Neural cell (in vitro differentiated cells): Measurements from ENCODE around the gene NR1H2.

Source experiments
- EP300 ChIP-seq: fragments of 450-650 bp; conservative IDR thresholded peaks from 2 replicates; pipeline ENCODE4 v1.6.1; 2014; ENCODE audit warnings: antibody characterized with exemption, mild to moderate bottlenecking, moderate library complexity; ENCODE audit not compliant: poor library complexity, severe bottlenecking
- EZH2 ChIP-seq: fragments of 200-600, 300-800 bp; shearing (Covaris generic), sonication (generic); IDR thresholded peaks from 2 replicates; pipeline ENCODE4 v1.6.1; 2014; ENCODE audit warnings: antibody characterized with exemption, low read length, borderline replicate concordance, mild to moderate bottlenecking; ENCODE audit not compliant: insufficient read depth, poor library complexity, severe bottlenecking
- MXI1 ChIP-seq: fragments of 450-650 bp; conservative IDR thresholded peaks from 2 replicates; pipeline ENCODE4 v1.6.1; 2014; ENCODE audit warnings: antibody characterized with exemption, mild to moderate bottlenecking; ENCODE audit not compliant: poor library complexity, severe bottlenecking
- POLR2AphosphoS5 ChIP-seq: IDR thresholded peaks from 2 replicates; pipeline ENCODE4 v1.6.1; 2012
- SMC3 ChIP-seq: fragments of 450-650 bp; conservative IDR thresholded peaks from 2 replicates; pipeline ENCODE4 v1.6.1; 2014; ENCODE audit warnings: antibody characterized with exemption, mild to moderate bottlenecking, moderate library complexity; ENCODE audit not compliant: poor library complexity
- TAF1 ChIP-seq: IDR thresholded peaks from 2 replicates; pipeline ENCODE4 v1.6.1; 2012; ENCODE audit warnings: low read depth
- TF ChIP-seq, protein P1 (sequence below): fragments of 450-650 bp; IDR thresholded peaks from 2 replicates; pipeline ENCODE4 v1.5.1; 2014; ENCODE audit warnings: antibody characterized with exemption, mild to moderate bottlenecking, moderate library complexity; ENCODE audit not compliant: poor library complexity, severe bottlenecking
- TF ChIP-seq, protein P2 (sequence below): IDR thresholded peaks from 2 replicates; pipeline ENCODE4 v1.6.1; 2012; ENCODE audit warnings: borderline replicate concordance

DNA sequence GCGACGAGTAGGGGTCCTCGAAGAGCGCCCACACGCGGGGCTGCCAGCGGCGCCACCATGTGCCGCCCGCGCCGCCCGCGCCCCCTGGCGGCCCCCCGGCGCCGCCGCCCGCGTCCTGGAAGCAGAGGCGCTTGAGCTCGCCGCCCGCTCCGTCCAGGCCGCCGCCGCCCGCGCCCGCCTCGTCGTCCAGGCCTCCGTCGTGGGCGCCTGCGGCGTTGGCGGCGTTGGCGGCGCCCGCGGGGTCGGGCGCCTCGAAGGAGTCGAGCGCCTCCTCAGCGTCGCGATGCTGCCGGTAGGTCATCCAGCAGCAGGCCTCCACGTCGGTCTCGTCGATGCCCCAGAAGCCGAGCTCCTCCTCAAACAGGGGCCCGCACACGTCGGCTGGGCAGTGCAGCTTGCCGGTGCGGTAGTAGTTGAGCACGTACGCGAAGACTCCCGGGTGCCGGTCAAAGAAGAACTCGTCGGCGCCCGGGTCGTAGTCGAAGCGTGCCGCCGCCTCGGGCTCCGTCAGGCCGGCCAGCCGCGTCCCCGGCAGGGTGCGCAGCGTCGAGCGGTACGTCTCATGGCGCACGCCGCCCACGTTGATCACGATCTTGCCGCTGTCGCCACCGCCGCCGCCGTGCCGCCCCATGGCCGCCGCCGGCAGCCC lies 47.9 kb upstream of the NR1H2 start:
- TF ChIP-seq TAF1 (no peak), POLR2AphosphoS5 (no peak), EP300 (no peak), EZH2 (no peak), SMC3 (no peak), MXI1 (peak; percentile 77)
- TF ChIP-seq, protein P1, sequence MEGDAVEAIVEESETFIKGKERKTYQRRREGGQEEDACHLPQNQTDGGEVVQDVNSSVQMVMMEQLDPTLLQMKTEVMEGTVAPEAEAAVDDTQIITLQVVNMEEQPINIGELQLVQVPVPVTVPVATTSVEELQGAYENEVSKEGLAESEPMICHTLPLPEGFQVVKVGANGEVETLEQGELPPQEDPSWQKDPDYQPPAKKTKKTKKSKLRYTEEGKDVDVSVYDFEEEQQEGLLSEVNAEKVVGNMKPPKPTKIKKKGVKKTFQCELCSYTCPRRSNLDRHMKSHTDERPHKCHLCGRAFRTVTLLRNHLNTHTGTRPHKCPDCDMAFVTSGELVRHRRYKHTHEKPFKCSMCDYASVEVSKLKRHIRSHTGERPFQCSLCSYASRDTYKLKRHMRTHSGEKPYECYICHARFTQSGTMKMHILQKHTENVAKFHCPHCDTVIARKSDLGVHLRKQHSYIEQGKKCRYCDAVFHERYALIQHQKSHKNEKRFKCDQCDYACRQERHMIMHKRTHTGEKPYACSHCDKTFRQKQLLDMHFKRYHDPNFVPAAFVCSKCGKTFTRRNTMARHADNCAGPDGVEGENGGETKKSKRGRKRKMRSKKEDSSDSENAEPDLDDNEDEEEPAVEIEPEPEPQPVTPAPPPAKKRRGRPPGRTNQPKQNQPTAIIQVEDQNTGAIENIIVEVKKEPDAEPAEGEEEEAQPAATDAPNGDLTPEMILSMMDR: peak; percentile 47
- TF ChIP-seq, protein P2, sequence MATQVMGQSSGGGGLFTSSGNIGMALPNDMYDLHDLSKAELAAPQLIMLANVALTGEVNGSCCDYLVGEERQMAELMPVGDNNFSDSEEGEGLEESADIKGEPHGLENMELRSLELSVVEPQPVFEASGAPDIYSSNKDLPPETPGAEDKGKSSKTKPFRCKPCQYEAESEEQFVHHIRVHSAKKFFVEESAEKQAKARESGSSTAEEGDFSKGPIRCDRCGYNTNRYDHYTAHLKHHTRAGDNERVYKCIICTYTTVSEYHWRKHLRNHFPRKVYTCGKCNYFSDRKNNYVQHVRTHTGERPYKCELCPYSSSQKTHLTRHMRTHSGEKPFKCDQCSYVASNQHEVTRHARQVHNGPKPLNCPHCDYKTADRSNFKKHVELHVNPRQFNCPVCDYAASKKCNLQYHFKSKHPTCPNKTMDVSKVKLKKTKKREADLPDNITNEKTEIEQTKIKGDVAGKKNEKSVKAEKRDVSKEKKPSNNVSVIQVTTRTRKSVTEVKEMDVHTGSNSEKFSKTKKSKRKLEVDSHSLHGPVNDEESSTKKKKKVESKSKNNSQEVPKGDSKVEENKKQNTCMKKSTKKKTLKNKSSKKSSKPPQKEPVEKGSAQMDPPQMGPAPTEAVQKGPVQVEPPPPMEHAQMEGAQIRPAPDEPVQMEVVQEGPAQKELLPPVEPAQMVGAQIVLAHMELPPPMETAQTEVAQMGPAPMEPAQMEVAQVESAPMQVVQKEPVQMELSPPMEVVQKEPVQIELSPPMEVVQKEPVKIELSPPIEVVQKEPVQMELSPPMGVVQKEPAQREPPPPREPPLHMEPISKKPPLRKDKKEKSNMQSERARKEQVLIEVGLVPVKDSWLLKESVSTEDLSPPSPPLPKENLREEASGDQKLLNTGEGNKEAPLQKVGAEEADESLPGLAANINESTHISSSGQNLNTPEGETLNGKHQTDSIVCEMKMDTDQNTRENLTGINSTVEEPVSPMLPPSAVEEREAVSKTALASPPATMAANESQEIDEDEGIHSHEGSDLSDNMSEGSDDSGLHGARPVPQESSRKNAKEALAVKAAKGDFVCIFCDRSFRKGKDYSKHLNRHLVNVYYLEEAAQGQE: no peak
